Activated T-helper 17 cell treated with anti-CD3 and anti-CD28 coated beads, Interleukin-2, amount 50 U/mL, for 72 hours (primary cell): ENCODE data around the gene COL11A1. TPM values are rescaled to one million over a fixed set of nuclear protein-coding genes. Genes with fewer than 3 reads are reported as not detected.
A peak's percentile ranks its signal among the peaks of the same experiment; 100 is the strongest.
"Not testable (repeated sequence)": the region's sequence is repeated elsewhere in the genome, so short reads cannot be mapped to it uniquely, and the experiment has no call there.

Source experiments
- ATAC-seq: fragments of 150-1000 bp; cut with Tn5 transposase; replicated peaks from 2 replicates; pipeline ENCODE4 v1.10.0; 2021; ENCODE audit warnings: mild to moderate bottlenecking, moderate library complexity
- H3K27ac Mint-ChIP-seq: one replicate; pipeline ENCODE4 v1.8.0; 2022; ENCODE audit warnings: mixed read lengths
- H3K27me3 Mint-ChIP-seq: one replicate; pipeline ENCODE4 v1.8.0; 2022; ENCODE audit warnings: mixed read lengths
- H3K36me3 Mint-ChIP-seq: one replicate; pipeline ENCODE4 v1.8.0; 2022; ENCODE audit warnings: low read depth, mild to moderate bottlenecking, mixed read lengths
- H3K4me1 Mint-ChIP-seq: one replicate; pipeline ENCODE4 v1.8.0; 2022; ENCODE audit warnings: mixed read lengths
- H3K4me3 Mint-ChIP-seq: one replicate; pipeline ENCODE4 v1.8.0; 2022; ENCODE audit warnings: mild to moderate bottlenecking, mixed read lengths
- H3K9me3 Mint-ChIP-seq: one replicate; pipeline ENCODE4 v1.8.0; 2022; ENCODE audit warnings: mixed read lengths
- total RNA-seq, 2 donors: library from RNA; stranded (reverse); gene quantifications; one replicate each; pipeline ENCODE4 v1.2.3, GENCODE V29; 2022

Gene COL11A1
- total RNA-seq, result not detected

DNA sequence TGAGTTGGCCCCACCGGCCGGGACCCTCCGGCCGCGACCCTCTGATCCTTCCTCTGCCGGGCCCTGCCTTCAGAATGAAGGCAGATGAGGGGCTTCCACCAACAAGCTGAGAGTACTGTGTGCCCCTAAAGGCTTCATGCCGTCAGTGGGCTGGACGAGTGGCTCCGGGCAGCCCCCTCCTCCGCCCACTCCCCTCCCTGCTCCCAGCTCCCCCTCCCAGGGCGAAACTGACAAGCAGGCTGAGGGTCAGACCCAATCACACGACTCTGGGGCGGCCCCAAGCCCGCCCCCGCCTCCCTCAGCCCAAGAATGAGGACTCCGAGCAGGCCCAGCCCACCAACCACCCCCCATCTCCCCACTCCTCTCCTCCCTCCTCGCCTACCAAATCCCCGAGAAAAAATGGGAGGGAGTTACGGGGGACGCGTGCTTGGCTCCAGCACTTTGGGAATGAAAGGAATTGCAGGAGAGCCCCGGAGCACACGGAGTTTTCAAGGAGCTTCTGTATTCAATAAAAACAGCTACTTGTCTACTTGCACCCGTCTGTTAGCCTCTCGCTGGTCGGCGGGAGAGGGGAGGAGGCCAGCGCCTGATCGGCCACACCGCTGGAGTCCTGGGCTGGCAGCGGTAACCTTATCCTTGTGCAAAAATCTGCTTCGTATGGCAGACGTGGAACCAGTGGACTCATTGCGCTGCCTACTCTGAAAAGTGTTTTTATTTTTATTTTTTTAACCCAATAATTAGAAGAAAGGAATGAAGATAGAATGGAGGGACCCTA, at the start of gene COL11A1:
Gene COL11A1, minus strand, starts transcription at position 147 of the 775 bp plus-strand sequence. CDS start 344 bp downstream, outside the sequence.
- Mint-ChIP-seq H3K4me1 (peaks cover 5% of the 10 kb centered on the region), H3K9me3 (no peaks in the 10 kb centered on the region), H3K27ac (no peak within 1 kb of the TSS), H3K4me3 (peak within 1 kb of the TSS; percentile 30), H3K27me3 (peaks cover 22% of the 10 kb centered on the region), H3K36me3 (no peaks in the 10 kb centered on the region)
- no peak for ATAC-seq

DNA sequence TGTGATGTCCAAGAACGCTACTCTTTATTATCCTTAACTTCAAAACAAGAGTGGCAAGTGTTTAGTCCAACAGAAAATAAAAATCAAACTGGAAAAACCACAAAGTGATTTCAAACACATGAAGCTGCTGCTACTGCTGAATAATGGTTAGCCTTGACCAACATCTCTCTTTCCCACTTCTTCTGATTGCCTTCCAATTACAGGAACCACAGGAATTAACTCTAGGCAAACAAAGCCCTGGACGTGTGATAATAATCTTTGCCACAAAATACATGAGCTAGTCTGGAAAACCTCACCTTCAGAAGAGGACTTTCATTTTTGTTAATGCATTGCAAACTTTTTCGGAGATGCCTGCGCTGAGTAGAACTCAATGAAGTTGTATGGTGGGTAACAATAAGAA, 48.6 kb upstream of the COL11A1 start:
- no peak overlapping the region for H3K27ac Mint-ChIP-seq
- no peak for ATAC-seq
- H3K36me3 Mint-ChIP-seq, result no peaks in the 10 kb centered on the region
- H3K9me3 Mint-ChIP-seq, result peaks cover 3% of the 10 kb centered on the region
- H3K27me3 Mint-ChIP-seq, result no peaks in the 10 kb centered on the region
- no peak overlapping the region for H3K4me3 Mint-ChIP-seq
- H3K4me1 Mint-ChIP-seq, result no peaks in the 10 kb centered on the region

DNA sequence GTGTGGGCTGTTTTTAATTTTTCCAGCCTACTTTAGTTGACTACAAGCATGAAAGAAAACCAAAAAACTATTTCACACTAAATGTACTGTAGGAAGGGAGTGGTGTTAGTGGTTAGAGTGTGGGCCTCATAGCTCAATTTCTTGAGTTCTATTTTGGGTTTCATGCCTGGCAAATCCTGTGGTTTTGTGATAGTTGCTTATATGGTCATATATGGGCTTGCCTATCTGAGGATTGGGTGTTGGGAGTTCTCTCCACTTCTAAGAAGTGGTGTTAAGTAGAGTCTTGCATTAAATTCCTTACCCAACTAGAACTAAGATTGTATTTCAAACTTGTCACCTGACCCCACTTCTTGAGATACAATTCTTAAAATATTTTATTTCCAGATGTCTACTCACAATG, 37.8 kb upstream of the COL11A1 start:
- Mint-ChIP-seq H3K36me3 (no peaks in the 10 kb centered on the region), H3K4me1 (no peaks in the 10 kb centered on the region), H3K27ac (no peak overlapping the region), H3K9me3 (no peaks in the 10 kb centered on the region), H3K27me3 (no peaks in the 10 kb centered on the region), H3K4me3 (no peak overlapping the region)
- no peak for ATAC-seq

DNA sequence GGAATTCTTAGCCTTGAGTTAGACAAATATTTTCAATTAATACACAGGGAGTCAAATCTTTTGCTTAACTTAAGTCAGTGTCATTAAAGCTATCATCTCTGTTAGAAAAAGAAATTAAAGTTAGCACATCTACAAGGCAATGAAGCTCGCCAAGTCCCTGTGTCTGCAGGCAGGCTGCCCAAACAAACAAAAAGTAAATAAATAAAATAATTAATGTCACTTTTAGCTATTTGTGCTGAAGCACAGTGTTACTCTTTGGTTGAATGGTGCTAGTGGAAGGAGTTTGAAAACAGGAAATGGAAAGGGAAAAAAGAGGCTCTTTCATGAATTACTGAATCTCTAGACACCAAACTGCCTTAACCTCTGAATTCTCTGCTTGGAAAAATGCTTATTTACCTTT, 37.1 kb upstream of the COL11A1 start:
- Mint-ChIP-seq H3K27ac (no peak overlapping the region), H3K4me1 (no peaks in the 10 kb centered on the region), H3K4me3 (no peak overlapping the region), H3K27me3 (no peaks in the 10 kb centered on the region), H3K36me3 (no peaks in the 10 kb centered on the region), H3K9me3 (peaks cover under 1% of the 10 kb centered on the region)
- no peak for ATAC-seq

DNA sequence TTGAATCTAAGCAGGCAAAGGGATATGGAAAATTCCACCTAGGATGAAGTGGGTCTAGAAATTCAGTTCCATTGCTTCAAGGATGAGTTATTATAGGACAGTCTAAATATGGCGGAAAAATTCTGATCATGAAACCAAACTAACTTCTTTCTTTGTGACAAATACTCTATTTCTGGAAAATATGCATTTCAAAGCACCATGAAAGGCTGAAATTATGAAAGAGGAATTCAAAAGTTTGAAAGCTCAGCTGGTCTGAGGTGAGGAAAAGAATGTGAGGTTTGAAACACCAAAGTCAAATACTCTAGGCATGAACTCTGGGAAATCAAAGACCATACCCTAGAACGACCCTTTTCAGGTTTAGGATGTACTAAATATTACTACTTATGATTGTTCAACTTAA, 36.4 kb upstream of the COL11A1 start:
- Mint-ChIP-seq H3K27me3 (no peaks in the 10 kb centered on the region), H3K4me1 (no peaks in the 10 kb centered on the region), H3K9me3 (peaks cover 8% of the 10 kb centered on the region), H3K27ac (no peak overlapping the region), H3K4me3 (no peak overlapping the region), H3K36me3 (no peaks in the 10 kb centered on the region)
- no peak for ATAC-seq

DNA sequence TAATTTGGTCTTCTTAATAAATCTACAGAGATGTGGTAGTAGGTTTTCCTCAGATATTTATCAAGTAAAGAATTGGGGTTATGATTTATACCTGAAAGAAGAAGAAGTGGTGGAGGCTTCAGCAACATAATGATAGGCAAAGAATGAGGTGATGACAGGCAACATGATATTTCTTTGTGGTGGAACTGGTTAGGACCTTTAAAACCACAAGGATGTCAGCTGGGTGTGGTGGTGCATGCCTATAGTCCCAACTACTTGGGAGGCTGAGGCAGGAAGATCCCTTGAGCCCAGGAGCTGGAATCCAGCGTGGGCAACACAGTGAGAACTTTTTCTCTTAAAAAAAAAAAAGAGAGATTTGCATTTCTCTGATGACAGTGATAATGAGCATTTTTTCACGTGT, 34.1 kb upstream of the COL11A1 start:
- Mint-ChIP-seq H3K36me3 (no peaks in the 10 kb centered on the region), H3K27me3 (no peaks in the 10 kb centered on the region), H3K9me3 (peaks cover 8% of the 10 kb centered on the region), H3K4me3 (no peak overlapping the region), H3K27ac (no peak overlapping the region), H3K4me1 (no peaks in the 10 kb centered on the region)
- no peak for ATAC-seq

DNA sequence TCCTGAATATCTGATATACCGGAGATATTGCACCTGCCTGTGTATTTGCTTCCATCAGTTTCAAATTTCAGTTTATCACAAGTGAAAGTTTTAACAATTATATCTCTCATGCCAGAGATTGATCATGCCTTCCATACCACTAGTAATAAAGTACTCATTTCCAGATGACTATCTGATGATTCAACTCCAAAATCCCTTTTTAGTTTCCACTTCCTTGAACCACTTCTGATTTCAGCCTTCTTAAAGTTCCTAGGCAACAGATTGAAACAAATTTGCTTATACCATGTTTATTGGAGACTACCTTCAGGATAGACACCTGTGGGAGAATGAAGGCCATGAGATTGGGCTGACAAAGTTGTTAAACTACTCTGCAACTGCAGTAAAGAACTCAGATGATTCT, 21.5 kb upstream of the COL11A1 start:
- no peaks in the 10 kb centered on the region for H3K27me3 Mint-ChIP-seq
- no peak overlapping the region for H3K27ac Mint-ChIP-seq
- ATAC-seq, result no peak
- H3K4me3 Mint-ChIP-seq, result no peak overlapping the region
- no peaks in the 10 kb centered on the region for H3K4me1 Mint-ChIP-seq
- H3K9me3 Mint-ChIP-seq, result no peaks in the 10 kb centered on the region
- H3K36me3 Mint-ChIP-seq, result no peaks in the 10 kb centered on the region

DNA sequence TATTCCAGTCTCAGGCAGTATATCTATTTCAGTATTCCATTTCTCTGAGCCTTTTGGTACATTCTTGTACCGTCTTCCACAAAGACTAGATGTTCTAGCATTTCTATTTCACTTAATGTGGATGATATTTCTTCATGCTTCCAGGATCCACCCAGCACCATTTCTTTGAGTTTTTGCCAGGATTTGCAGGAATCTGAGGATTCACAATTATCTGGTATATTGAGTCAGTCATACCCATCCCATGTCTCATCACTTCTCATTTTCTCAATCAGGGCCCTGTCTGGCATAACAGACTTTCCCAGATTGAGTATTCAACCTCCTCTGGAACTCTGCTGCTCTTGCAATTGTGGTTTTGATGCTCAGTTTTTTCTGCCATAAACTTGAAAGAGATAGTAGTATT, 20.9 kb upstream of the COL11A1 start:
- no peak overlapping the region for H3K27ac Mint-ChIP-seq
- H3K9me3 Mint-ChIP-seq, result no peaks in the 10 kb centered on the region
- H3K4me1 Mint-ChIP-seq, result no peaks in the 10 kb centered on the region
- ATAC-seq, result no peak
- no peaks in the 10 kb centered on the region for H3K36me3 Mint-ChIP-seq
- no peaks in the 10 kb centered on the region for H3K27me3 Mint-ChIP-seq
- H3K4me3 Mint-ChIP-seq, result no peak overlapping the region

DNA sequence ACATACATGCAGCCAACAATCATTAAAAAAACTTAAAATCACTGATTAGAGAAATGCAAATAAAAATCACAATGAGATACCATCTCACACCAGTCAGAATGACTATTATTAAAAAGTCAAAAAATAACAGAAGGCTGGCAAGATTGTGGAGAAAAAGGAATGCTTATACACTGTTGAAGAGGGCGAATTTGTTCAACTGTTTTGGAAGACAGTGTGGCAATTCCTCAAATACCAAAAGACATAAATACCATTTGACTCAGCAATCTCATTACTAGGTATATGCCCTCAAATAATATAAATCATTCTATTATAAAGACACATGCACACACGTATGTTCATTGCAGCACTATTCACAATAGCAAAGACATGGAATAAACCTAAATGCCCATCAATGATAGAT, 19.9 kb upstream of the COL11A1 start:
- H3K36me3 Mint-ChIP-seq, H3K27ac Mint-ChIP-seq: not testable (repeated sequence)

DNA sequence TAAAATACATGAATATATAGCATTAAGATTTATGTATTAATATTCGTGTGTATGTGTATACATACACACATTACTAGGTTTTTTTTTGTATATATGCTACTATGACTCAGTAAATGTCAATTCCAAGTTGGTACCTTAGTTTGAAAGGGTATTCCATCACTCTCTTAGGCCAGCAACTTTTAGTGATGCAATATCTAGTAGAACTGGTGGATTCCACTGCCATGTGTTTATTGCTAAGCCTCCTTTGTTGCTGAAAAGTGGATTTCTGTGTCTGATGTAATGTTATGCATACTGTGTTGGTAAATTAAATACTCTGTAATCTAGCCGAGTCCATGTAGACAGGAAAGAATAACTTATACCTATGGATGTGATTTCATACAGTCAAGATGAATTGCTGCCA, 16.9 kb upstream of the COL11A1 start:
- Mint-ChIP-seq H3K36me3 (no peaks in the 10 kb centered on the region), H3K4me3 (no peak overlapping the region), H3K27me3 (no peaks in the 10 kb centered on the region), H3K9me3 (peaks cover 6% of the 10 kb centered on the region), H3K4me1 (no peaks in the 10 kb centered on the region), H3K27ac (no peak overlapping the region)
- no peak for ATAC-seq

More for the DNA sequence above, 19.9 kb upstream of the COL11A1 start:
- ATAC-seq, H3K27me3 Mint-ChIP-seq, H3K4me1 Mint-ChIP-seq, H3K9me3 Mint-ChIP-seq, H3K4me3 Mint-ChIP-seq: not testable (repeated sequence)

DNA sequence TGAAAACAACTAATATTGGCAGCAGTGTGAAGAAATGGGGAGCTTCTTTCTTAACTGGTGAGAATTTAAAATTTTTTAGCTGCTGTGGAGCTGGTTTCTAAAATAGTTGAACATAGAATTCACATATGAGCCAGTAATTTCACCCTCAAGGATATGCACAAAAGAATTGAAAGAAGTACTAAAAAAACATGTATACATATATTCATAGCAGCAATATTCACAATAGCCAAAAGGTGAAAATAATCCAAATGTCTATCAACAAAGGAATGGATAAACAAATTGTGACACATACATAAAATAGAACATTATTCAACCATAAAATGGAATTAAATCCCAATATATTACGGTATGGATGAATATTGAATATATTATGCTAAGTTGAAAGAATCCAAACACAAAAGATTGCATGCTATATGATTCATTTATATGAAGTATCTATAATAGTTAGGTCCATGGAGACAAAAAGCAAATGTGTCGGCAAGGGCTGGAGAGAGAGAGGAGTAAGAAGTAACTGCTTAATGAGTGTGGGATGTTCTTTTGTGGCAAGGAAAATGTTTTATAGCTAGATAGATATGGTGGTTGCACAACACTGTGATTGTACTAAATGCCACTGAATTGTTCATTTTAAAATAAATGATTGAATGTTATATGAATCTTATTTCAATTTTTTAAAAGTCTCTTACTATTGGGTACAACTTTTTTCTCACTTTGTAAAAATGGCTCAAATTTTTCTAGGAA, 14.8 kb upstream of the COL11A1 start:
- H3K9me3 Mint-ChIP-seq, result peaks cover 6% of the 10 kb centered on the region
- no peak for ATAC-seq
- no peaks in the 10 kb centered on the region for H3K36me3 Mint-ChIP-seq
- no peaks in the 10 kb centered on the region for H3K27me3 Mint-ChIP-seq
- no peaks in the 10 kb centered on the region for H3K4me1 Mint-ChIP-seq
- no peak overlapping the region for H3K27ac Mint-ChIP-seq
- no peak overlapping the region for H3K4me3 Mint-ChIP-seq

DNA sequence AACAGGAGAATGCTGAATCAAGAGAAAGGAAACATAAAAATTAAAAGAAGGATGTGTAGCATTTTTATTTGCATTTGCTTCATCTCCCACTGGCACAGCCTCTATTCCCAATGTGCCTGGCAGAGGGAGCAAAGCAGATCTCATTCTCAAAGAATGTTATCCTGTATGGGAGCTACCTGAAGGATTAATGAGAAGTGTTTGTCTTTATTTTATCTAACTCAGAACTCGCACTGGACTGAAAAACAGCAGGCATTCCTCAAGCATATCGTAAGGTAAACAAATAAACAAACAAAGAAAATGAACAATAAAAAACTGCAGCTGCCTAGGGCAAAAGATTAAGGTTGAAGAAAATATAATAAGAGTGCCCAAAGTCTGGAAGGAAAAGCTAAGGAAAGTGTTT, 12.7 kb upstream of the COL11A1 start:
- H3K9me3 Mint-ChIP-seq, result peaks cover 6% of the 10 kb centered on the region
- ATAC-seq, result no peak

DNA sequence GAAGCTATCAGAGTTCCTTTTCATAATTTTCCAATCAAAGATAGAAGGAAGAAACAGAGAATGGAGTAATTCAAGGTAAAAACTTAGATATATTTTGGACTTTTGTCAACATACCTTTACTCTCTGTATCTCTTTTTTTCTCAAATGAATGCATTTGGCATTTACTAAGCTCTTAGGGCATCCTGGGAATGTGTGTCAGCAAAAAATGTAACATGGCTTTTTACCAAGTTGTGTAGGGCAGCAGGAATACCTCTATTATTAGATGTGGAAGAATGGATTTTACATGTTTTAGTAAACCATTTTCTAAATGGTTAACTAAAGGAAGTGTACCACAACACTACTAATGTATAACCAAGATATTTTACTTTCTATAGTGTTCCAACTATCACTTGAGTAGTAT, 4.2 kb upstream of the COL11A1 start:
- Mint-ChIP-seq H3K27me3 (peaks cover 13% of the 10 kb centered on the region), H3K4me1 (peaks cover 2% of the 10 kb centered on the region), H3K4me3 (no peak overlapping the region), H3K27ac (no peak overlapping the region), H3K9me3 (no peaks in the 10 kb centered on the region), H3K36me3 (no peaks in the 10 kb centered on the region)
- ATAC-seq, result no peak

More for the DNA sequence above, 12.7 kb upstream of the COL11A1 start:
- Mint-ChIP-seq H3K36me3 (no peaks in the 10 kb centered on the region), H3K4me1 (no peaks in the 10 kb centered on the region), H3K4me3 (no peak overlapping the region), H3K27me3 (no peaks in the 10 kb centered on the region), H3K27ac (no peak overlapping the region)

DNA sequence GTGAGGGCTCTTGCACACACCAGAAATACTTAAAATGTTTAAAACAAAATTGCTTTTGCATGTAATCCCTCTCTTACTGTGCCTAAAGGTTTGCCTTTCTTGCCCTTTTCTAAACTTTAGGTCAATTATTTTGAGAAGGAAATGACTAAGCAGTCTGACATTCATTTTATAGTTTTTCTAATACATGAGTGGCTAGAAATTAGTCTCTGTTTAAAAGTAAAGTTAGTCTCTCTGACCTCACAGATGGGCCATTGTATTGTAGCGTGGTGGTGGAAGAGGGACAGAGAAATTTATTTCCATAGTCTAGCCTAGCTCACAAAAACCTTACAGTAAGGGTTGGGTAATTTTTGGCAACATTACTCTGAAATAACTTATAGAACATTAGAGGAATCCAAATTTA, 3.6 kb upstream of the COL11A1 start:
- ATAC-seq, result no peak
- Mint-ChIP-seq H3K27ac (no peak overlapping the region), H3K4me1 (peaks cover 5% of the 10 kb centered on the region), H3K27me3 (peaks cover 17% of the 10 kb centered on the region), H3K9me3 (no peaks in the 10 kb centered on the region), H3K36me3 (no peaks in the 10 kb centered on the region), H3K4me3 (no peak overlapping the region)

DNA sequence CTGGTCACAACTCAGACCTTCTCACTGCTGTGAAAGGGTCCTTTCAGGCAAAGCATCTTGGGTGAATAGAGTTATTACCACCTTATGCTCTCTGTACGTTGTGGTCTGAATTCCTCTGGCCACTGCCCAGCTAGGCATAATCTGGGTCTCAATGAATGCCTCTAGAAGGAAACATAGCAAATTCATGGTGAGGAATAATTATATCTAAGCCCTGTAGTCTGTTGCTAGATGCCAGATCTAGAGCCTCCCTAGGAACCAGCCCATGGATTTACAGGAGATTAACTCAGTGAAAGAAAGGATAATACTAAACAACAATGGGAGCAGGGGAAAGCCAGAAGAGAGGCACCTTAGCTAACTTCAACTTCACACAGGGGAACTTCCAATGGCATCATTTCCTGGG, 2.4 kb upstream of the COL11A1 start:
- H3K27me3 Mint-ChIP-seq, result peaks cover 22% of the 10 kb centered on the region
- no peak for ATAC-seq
- peaks cover 5% of the 10 kb centered on the region for H3K4me1 Mint-ChIP-seq
- H3K9me3 Mint-ChIP-seq, result no peaks in the 10 kb centered on the region
- H3K36me3 Mint-ChIP-seq, result no peaks in the 10 kb centered on the region
- no peak overlapping the region for H3K4me3 Mint-ChIP-seq
- no peak overlapping the region for H3K27ac Mint-ChIP-seq
